Measurements from ENCODE around the gene ADNP2. TPM values are rescaled to one million over a fixed set of nuclear protein-coding genes. Genes with fewer than 3 reads are reported as not detected.

Gene ADNP2, protein sequence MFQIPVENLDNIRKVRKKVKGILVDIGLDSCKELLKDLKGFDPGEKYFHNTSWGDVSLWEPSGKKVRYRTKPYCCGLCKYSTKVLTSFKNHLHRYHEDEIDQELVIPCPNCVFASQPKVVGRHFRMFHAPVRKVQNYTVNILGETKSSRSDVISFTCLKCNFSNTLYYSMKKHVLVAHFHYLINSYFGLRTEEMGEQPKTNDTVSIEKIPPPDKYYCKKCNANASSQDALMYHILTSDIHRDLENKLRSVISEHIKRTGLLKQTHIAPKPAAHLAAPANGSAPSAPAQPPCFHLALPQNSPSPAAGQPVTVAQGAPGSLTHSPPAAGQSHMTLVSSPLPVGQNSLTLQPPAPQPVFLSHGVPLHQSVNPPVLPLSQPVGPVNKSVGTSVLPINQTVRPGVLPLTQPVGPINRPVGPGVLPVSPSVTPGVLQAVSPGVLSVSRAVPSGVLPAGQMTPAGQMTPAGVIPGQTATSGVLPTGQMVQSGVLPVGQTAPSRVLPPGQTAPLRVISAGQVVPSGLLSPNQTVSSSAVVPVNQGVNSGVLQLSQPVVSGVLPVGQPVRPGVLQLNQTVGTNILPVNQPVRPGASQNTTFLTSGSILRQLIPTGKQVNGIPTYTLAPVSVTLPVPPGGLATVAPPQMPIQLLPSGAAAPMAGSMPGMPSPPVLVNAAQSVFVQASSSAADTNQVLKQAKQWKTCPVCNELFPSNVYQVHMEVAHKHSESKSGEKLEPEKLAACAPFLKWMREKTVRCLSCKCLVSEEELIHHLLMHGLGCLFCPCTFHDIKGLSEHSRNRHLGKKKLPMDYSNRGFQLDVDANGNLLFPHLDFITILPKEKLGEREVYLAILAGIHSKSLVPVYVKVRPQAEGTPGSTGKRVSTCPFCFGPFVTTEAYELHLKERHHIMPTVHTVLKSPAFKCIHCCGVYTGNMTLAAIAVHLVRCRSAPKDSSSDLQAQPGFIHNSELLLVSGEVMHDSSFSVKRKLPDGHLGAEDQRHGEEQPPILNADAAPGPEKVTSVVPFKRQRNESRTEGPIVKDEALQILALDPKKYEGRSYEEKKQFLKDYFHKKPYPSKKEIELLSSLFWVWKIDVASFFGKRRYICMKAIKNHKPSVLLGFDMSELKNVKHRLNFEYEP
- 10 to 100 TPM; 11.9 to 19.8 (median 15.2) TPM for total RNA-seq

DNA sequence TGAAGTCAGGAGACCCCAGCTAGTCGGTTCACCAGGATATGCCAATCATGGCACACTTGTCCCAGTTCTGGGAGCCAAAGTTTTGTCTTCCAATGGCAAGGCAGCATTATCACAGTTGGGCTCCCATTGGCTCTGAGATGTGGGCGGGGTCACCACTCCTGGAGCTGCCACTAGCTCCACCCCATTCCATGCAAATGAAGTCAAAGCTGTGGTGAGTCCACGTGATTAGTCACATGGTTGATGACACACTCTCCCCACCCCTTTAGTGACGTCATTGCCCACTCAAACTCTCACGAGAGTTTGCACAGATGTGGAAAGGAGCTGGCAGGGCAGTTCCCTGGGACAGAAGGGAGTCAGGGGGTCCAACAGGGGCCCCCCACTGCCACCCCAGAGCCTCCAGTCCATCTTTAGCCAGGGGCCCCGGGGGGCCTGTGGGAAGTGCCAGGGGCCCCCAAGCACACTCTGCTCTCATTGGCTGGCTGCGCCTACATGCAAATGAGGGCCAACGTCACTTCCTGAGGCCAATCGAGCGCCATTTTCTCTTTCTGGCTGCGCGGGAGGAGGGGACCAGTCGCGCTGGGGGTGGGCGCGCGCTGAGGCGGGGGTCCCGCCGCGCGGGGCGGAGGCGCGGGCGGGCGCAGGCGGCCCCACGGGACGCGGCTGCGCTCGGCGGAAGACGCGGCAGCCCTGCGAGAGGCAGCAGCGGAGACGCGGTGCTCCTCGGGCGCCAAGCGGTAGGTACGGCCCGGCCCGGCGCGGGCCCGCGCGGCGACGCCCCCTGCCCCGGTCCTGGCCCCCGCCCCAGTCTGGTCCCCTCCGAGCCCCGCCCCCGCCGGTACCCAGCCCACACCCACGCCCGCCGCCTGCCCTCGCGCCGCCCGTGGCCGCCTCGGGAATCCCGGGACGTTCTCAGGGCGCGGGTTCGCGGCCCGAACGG, at the start of gene ADNP2:
Gene ADNP2, plus strand, starts transcription at position 524 of the 937 bp plus-strand sequence. CDS start 8,281 bp downstream, outside the sequence.
- TF ChIP-seq, protein P1, sequence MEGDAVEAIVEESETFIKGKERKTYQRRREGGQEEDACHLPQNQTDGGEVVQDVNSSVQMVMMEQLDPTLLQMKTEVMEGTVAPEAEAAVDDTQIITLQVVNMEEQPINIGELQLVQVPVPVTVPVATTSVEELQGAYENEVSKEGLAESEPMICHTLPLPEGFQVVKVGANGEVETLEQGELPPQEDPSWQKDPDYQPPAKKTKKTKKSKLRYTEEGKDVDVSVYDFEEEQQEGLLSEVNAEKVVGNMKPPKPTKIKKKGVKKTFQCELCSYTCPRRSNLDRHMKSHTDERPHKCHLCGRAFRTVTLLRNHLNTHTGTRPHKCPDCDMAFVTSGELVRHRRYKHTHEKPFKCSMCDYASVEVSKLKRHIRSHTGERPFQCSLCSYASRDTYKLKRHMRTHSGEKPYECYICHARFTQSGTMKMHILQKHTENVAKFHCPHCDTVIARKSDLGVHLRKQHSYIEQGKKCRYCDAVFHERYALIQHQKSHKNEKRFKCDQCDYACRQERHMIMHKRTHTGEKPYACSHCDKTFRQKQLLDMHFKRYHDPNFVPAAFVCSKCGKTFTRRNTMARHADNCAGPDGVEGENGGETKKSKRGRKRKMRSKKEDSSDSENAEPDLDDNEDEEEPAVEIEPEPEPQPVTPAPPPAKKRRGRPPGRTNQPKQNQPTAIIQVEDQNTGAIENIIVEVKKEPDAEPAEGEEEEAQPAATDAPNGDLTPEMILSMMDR (IDR thresholded peaks at IDR 0.05; ENCODE audit: low read depth) = no peak

DNA sequence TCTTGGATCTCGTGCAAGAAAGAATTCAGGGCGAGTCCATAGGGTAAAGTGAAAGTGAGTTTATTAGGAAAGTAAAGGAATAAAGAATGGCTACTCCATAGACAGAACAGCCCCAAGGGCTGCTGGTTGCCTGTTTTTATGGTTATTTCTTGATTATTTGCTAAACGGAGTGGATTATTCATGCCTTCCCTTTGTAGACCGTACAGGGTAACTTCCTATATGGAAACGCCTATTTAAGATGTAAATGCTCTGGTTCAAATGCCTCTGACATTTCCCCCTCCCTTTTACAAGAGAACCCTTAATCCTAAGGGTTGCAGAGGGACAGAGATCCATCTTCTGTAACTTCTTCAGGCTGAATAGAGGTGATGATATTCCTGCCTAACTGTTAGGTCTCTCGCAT, 49.1 kb upstream of the ADNP2 start:
- TF ChIP-seq, protein P1 (IDR thresholded peaks at IDR 0.05; ENCODE audit: low read depth) = no peak

DNA sequence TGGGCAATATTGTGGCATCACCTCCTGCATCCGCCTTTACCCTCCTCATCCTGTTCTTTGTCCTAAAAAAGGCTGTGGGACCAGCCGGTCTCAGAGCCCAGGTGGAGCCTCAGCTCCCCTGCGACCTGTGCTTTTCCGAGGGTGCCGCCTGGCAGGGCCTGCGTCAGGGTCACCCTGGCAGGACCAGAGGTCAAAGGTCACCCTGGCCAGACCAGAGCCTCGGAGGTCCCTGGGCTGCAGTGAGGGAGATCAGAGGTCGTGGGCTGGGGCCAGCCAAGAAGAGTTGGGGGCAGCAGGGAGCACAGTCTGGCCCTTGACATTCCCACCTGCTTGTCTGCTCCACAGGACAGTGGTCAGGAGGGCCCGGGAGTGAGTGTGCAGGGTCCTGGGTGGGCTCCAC, 43.4 kb upstream of the ADNP2 start:
- TF ChIP-seq, protein P1 (IDR thresholded peaks at IDR 0.05; ENCODE audit: low read depth) = no peak

DNA sequence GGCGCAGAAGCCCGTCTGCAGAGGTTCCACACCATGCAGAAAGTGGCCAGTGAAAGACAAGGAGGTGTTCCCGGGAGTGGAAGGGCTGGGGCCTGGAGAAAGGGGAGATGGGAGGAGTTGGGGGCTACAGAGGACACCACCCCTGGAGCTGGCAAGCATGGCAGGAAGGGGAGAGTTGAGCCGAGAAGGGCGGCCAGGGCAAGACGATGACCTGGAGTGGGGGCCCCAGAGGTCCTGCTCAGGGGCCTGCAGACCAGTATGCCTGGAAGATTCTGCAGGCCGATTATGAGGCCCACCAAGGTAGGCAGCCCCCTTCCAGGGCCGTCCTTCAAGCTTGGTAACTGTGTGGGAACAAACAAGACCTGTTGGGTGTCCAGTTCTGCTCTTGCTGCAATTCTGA, 41.7 kb upstream of the ADNP2 start:
- TF ChIP-seq, protein P1 (IDR thresholded peaks at IDR 0.05; ENCODE audit: low read depth) = no peak

DNA sequence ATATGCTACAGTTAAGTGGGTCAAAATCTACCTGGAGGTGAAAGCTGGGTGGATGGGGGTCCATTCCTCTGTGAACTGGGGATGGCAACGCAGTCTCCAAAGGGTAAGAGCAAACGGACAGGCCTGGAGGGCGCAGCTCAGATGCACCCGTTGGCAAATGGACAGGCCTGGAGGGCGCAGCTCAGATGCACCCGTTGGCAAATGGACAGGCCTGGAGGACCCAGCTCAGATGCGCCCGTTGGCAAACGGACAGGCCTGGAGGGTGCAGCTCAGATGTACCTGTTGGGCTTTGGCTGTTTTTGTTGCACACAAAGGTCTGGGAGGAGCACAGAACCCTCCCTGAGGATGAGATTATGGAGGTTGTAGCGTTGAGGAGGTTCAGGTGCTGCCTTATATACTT, 41.2 kb upstream of the ADNP2 start:
- TF ChIP-seq, protein P1 (IDR thresholded peaks at IDR 0.05; ENCODE audit: low read depth) = no peak

DNA sequence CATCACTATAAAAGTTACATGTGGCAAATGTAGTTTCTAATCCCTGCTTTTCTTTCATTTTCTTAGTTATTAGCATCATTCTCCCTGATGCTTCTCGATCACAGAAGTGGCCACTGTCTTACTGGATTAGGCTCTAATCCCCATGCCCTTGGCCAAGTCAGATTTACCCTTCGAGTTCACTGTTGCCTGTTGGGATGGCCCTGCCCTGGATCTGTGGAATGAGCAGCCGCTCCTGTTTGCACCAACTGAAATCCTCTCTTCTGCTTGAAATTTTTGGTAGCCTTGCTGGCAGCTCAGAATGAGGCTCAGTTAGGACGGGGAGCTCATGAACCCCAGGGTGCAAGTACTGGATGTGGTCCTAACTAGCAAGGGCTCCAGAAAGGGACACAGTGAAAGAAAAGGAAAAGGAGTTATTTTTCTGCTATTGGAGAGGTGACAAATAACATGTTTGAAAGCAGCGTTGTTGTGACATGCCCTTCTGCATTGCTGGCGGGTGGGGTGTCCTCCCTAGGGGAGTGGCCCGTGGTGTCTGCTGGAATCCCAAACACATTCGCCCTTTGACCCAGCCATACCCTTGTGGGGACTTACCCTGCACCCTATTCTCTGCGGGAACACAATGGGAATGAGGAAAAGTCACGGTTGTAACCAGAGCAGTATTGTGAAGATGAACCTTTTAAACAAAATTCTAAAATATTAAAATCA, 40.3 kb upstream of the ADNP2 start:
- TF ChIP-seq, protein P1 (IDR thresholded peaks at IDR 0.05; ENCODE audit: low read depth) = no peak

Data from subcutaneous adipose tissue (tissue), 4 donors.